Panc1 (cell line): ENCODE results near the gene BRWD1. TPM values are rescaled to one million over a fixed set of nuclear protein-coding genes. Genes with fewer than 3 reads are reported as not detected.

Experiments used
- ATAC-seq: fragments of 200-7000 bp; cut with Tn5 transposase; 2 replicates; pipeline ENCODE4 v1.9.1; 2020; ENCODE audit warnings: mild to moderate bottlenecking, moderate library complexity
- BruUV-seq: library from RNA; stranded (reverse); fragments of 400-500 nt; replicated peaks from 2 replicates; lab custom pipeline; 2021; lab: Mats Ljungman, UMichigan
- CTCF ChIA-PET: fragments of 300-600 bp; sonication (Branson Sonifier 250); formaldehyde crosslinking; loops from one replicate; lab custom pipeline; 2022; ENCODE audit warnings: antibody characterized with exemption; lab: Charles Lee
- POLR2A ChIA-PET: fragments of 300-600 bp; sonication (Branson Sonifier 250); formaldehyde crosslinking; loops from one replicate; lab custom pipeline; 2022; ENCODE audit warnings: antibody characterized with exemption; lab: Charles Lee
- DNase-seq: peaks from one replicate; pipeline ENCODE4 v3.0.0-alpha.2; 2010; ENCODE audit warnings: low read depth, low spot score
- H3K27ac ChIP-seq: 2 replicates; pipeline ENCODE4 v1.5.1; 2011; ENCODE audit warnings: mild to moderate bottlenecking, low read length, inconsistent platforms
- H3K27me3 ChIP-seq: fragments of 200-500 bp; sonication (Bioruptor generic); 2 replicates; pipeline ENCODE4 v1.6.0; 2014; ENCODE audit warnings: low read length, inconsistent platforms; ENCODE audit not compliant: control insufficient read depth, insufficient read depth
- H3K36me3 ChIP-seq: fragments of 200-500 bp; sonication (Bioruptor generic); 2 replicates; pipeline ENCODE4 v1.5.1; 2014; ENCODE audit warnings: inconsistent platforms, mild to moderate bottlenecking, low read length, moderate library complexity; ENCODE audit not compliant: control insufficient read depth, insufficient read depth
- H3K4me1 ChIP-seq: 2 replicates; pipeline ENCODE4 v1.5.1; 2011; ENCODE audit warnings: inconsistent platforms, mild to moderate bottlenecking, low read length, moderate library complexity; ENCODE audit not compliant: control insufficient read depth, insufficient read depth
- H3K4me3 ChIP-seq, 2 experiments: 2 replicates each; pipeline ENCODE4 v1.5.1; 2011 to 2012; ENCODE audit warnings: low read depth in 2 of 2, low read length in 2 of 2, mild to moderate bottlenecking in 2 of 2, inconsistent platforms in 1 of 2, moderate library complexity in 1 of 2
- H3K9me3 ChIP-seq: fragments of 200-500 bp; sonication (Bioruptor generic); 2 replicates; pipeline ENCODE4 v1.5.1; 2014; ENCODE audit warnings: low read depth, mild to moderate bottlenecking, inconsistent platforms, low read length, moderate library complexity; ENCODE audit not compliant: control insufficient read depth, insufficient read depth
- POLR2AphosphoS5 ChIP-seq: IDR thresholded peaks from 2 replicates; pipeline ENCODE4 v1.6.1; 2012; ENCODE audit warnings: mild to moderate bottlenecking, low read depth, low read length, moderate library complexity
- SIN3A ChIP-seq: IDR thresholded peaks from 2 replicates; pipeline ENCODE4 v1.6.1; 2012; ENCODE audit warnings: low read depth, mild to moderate bottlenecking, low read length, moderate library complexity, borderline replicate concordance; ENCODE audit not compliant: insufficient read depth
- TCF7L2 ChIP-seq: IDR thresholded peaks from 2 replicates; pipeline ENCODE4 v1.6.1; 2011; ENCODE audit warnings: mild to moderate bottlenecking, low read depth, low read length, inconsistent platforms
- in situ Hi-C: cut with HindIII; loops from 2 replicates; pipeline ENCODE4 v1.10.0; 2016; ENCODE audit warnings: low sequenced_read_pairs, low pct_unique_long_range_greater_than_20kb
- intact Hi-C: fragments of 100-400 bp; cut with micrococcal nuclease; formaldehyde crosslinking; loops from one replicate; pipeline ENCODE4 v1.10.0; 2022; ENCODE audit not compliant: unreplicated experiment
- total RNA-seq: library from RNA; stranded (reverse); gene quantifications from one replicate; pipeline ENCODE4 v1.2.1, GENCODE V29; 2021; ENCODE audit not compliant: unreplicated experiment
- TF ChIP-seq, protein P1 (sequence below), 2 experiments: IDR thresholded peaks; 2 replicates each; pipeline ENCODE4 v1.6.1; 2011 to 2012; ENCODE audit warnings: low read depth in 2 of 2, control low read depth in 1 of 2, low read length in 1 of 2, mild to moderate bottlenecking in 1 of 2, moderate library complexity in 1 of 2; ENCODE audit not compliant: insufficient read depth in 1 of 2
- TF ChIP-seq, protein P2 (sequence below): fragments of 450-650 bp; IDR thresholded peaks from 2 replicates; pipeline ENCODE4 v1.5.1; 2017; ENCODE audit warnings: mild to moderate bottlenecking

The BRWD1 gene
- total RNA-seq, 1 experiment from 2014 or later: 26.2 TPM

DNA sequence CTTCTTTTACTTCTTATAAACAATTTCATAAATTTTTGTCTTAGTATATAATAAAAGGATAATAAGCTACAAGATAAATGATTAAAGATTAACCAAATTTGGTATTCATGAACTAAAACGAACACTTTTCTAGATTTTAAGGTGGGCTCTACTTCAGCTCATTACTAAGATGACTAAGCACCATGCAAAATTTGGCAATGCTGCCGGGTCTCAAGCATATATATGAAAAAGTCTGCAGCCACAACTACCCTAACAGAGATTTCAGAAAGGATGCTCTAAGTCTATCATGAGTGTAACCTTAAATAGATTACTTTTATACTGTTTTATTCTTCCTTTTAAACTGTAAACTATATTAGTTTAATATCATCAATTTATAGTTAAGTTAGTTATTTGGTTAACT, 47.8 kb downstream of the BRWD1 start:
- no peak for ATAC-seq
- TF ChIP-seq SIN3A (no peak), TCF7L2 (no peak)
- H3K4me1 ChIP-seq: no peaks in the 10 kb centered on the region
- H3K36me3 ChIP-seq: peaks cover 21% of the 10 kb centered on the region; the same call in 1 of the 2 replicates
- H3K9me3 ChIP-seq: no peaks in the 10 kb centered on the region
- no peak for DNase-seq
- H3K4me3 ChIP-seq: no peak overlapping the region
- POLR2A ChIA-PET: no interaction called here
- no TSS peak for BruUV-seq
- H3K27ac ChIP-seq: no peak overlapping the region
- H3K27me3 ChIP-seq: no peaks in the 10 kb centered on the region
- in situ Hi-C loops (no loop called here), intact Hi-C loops (no loop called here)
- CTCF ChIA-PET: no interaction called here

DNA sequence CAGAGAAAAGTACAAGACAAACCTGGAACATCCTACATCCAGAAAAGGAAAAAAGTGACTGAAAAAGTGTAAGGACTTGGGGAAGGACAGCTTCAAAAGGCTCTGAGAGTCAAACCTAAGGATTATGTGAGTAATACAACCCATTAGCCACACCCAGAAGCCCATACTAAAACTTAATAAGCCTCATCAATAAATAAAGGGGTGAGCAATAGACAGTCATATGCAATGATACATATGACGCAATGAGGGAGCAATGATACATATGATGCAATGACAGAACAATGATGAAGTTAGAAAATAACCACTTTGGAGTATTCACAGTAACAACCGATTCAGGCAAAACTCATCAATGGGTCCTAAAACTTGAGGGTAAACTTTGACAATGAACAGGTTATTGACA, 50.1 kb downstream of the BRWD1 start:
- no peak for ATAC-seq
- Histone ChIP-seq H3K27me3 (no peaks in the 10 kb centered on the region), H3K4me1 (no peaks in the 10 kb centered on the region), H3K4me3 (no peak overlapping the region), H3K27ac (no peak overlapping the region), H3K36me3 (peaks cover 13% of the 10 kb centered on the region; the same call in 1 of the 2 replicates), H3K9me3 (no peaks in the 10 kb centered on the region)
- intact Hi-C loops (no loop called here), in situ Hi-C loops (no loop called here)
- TF ChIP-seq SIN3A (no peak), POLR2AphosphoS5 (no peak), TCF7L2 (no peak)
- TF ChIP-seq, protein P1, sequence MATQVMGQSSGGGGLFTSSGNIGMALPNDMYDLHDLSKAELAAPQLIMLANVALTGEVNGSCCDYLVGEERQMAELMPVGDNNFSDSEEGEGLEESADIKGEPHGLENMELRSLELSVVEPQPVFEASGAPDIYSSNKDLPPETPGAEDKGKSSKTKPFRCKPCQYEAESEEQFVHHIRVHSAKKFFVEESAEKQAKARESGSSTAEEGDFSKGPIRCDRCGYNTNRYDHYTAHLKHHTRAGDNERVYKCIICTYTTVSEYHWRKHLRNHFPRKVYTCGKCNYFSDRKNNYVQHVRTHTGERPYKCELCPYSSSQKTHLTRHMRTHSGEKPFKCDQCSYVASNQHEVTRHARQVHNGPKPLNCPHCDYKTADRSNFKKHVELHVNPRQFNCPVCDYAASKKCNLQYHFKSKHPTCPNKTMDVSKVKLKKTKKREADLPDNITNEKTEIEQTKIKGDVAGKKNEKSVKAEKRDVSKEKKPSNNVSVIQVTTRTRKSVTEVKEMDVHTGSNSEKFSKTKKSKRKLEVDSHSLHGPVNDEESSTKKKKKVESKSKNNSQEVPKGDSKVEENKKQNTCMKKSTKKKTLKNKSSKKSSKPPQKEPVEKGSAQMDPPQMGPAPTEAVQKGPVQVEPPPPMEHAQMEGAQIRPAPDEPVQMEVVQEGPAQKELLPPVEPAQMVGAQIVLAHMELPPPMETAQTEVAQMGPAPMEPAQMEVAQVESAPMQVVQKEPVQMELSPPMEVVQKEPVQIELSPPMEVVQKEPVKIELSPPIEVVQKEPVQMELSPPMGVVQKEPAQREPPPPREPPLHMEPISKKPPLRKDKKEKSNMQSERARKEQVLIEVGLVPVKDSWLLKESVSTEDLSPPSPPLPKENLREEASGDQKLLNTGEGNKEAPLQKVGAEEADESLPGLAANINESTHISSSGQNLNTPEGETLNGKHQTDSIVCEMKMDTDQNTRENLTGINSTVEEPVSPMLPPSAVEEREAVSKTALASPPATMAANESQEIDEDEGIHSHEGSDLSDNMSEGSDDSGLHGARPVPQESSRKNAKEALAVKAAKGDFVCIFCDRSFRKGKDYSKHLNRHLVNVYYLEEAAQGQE (IDR thresholded peaks at IDR 0.05; ENCODE audit: insufficient read depth in 1 of 2, low read depth in 2 of 2, low read length in 1 of 2): no peak
- TF ChIP-seq, protein P2, sequence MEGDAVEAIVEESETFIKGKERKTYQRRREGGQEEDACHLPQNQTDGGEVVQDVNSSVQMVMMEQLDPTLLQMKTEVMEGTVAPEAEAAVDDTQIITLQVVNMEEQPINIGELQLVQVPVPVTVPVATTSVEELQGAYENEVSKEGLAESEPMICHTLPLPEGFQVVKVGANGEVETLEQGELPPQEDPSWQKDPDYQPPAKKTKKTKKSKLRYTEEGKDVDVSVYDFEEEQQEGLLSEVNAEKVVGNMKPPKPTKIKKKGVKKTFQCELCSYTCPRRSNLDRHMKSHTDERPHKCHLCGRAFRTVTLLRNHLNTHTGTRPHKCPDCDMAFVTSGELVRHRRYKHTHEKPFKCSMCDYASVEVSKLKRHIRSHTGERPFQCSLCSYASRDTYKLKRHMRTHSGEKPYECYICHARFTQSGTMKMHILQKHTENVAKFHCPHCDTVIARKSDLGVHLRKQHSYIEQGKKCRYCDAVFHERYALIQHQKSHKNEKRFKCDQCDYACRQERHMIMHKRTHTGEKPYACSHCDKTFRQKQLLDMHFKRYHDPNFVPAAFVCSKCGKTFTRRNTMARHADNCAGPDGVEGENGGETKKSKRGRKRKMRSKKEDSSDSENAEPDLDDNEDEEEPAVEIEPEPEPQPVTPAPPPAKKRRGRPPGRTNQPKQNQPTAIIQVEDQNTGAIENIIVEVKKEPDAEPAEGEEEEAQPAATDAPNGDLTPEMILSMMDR: no peak
- no TSS peak for BruUV-seq
- ChIA-PET CTCF (no interaction called here), POLR2A (no interaction called here)
- no peak for DNase-seq

DNA sequence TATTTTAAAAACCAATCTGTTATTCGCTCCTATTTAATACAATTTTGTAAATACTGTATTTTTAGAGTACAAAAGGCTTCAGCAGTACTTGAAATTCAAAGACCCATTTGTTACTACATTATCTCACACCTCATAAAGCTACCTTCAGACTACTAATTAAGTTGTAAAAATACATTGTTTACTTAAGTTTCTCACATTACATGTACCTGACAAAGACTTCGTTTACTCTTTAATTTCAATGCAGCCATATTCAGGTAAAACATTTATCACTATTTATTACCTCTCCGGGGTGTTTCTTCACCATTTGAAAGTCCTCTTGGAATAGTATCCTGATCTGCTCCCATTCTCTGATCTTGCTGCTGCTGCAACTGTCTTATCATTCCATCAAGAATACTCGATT, 55.2 kb downstream of the BRWD1 start:
- intact Hi-C loops: no loop called here
- no peak for ATAC-seq
- in situ Hi-C loops: no loop called here

More for the DNA sequence above, 55.2 kb downstream of the BRWD1 start:
- DNase-seq: no peak
- no peak overlapping the region for H3K4me3 ChIP-seq
- H3K4me1 ChIP-seq: no peaks in the 10 kb centered on the region
- no peak overlapping the region for H3K27ac ChIP-seq
- POLR2A ChIA-PET: no interaction called here
- TF ChIP-seq SIN3A: no peak
- TF ChIP-seq TCF7L2: no peak
- TF ChIP-seq POLR2AphosphoS5: no peak
- TF ChIP-seq, protein P1 (IDR thresholded peaks at IDR 0.05; ENCODE audit: insufficient read depth in 1 of 2, low read depth in 2 of 2, low read length in 1 of 2): no peak
- TF ChIP-seq, protein P2: no peak
- H3K9me3 ChIP-seq: no peaks in the 10 kb centered on the region
- CTCF ChIA-PET: no interaction called here
- BruUV-seq: no TSS peak
- H3K36me3 ChIP-seq: peaks cover 14% of the 10 kb centered on the region; the same call in 1 of the 2 replicates
- no peaks in the 10 kb centered on the region for H3K27me3 ChIP-seq
